ENCODE results near the gene HCRTR2. TPM values are rescaled to one million over a fixed set of nuclear protein-coding genes. Genes with fewer than 3 reads are reported as not detected.

Gene HCRTR2
- total and polyA plus RNA-seq, 4 donors = not detected

GRCh38 chr6:55167860-55168259, 6.5 kb upstream of the HCRTR2 start:
- H3K4me3 ChIP-seq (ENCODE audit: low read depth in 1 of 3, low read length in 3 of 3) = no peak overlapping the region
- no peak overlapping the region for H3K27ac ChIP-seq (ENCODE audit: low read depth in 1 of 2, low read length in 2 of 2)
- no peak overlapping the region for H3K9ac ChIP-seq (ENCODE audit: low read depth in 1 of 2, low read length in 2 of 2)
- WGBS = 43% methylated on average over 1 of the region's 1 CpG
- no peaks in the 10 kb centered on the region for H3K4me1 ChIP-seq (ENCODE audit: control insufficient read depth in 4 of 4, insufficient read depth in 4 of 4, low read length in 3 of 4)
- no peaks in the 10 kb centered on the region for H3K36me3 ChIP-seq (ENCODE audit: control insufficient read depth in 4 of 4, insufficient read depth in 3 of 4, low read depth in 1 of 4, low read length in 3 of 4)
- DNase-seq (ENCODE audit: low spot score) = no peak
- no peaks in the 10 kb centered on the region for H3K27me3 ChIP-seq (ENCODE audit: control insufficient read depth in 4 of 4, insufficient read depth in 4 of 4, low read length in 3 of 4)
- TF ChIP-seq EGR1 (IDR thresholded peaks at IDR 0.05; ENCODE audit: low read depth in 2 of 2) (no peak), GABPA (IDR thresholded peaks at IDR 0.05 in 1 of 2, conservative IDR thresholded peaks at IDR 0.05 in 1 of 2) (no peak), HNF4G (IDR thresholded peaks at IDR 0.05) (no peak), MAX (IDR thresholded peaks at IDR 0.05) (no peak), REST (IDR thresholded peaks at IDR 0.05) (no peak), FOXA2 (IDR thresholded peaks at IDR 0.05) (no peak)
- H3K9me3 ChIP-seq (ENCODE audit: control insufficient read depth in 4 of 4, low read length in 3 of 4) = no peaks in the 10 kb centered on the region

GRCh38 chr6:55175078-55176049, 1.0 kb downstream of the HCRTR2 start:
- no peaks in the 10 kb centered on the region for H3K9me3 ChIP-seq (ENCODE audit: control insufficient read depth in 4 of 4, low read length in 3 of 4)
- H3K4me3 ChIP-seq (ENCODE audit: low read depth in 1 of 3, low read length in 3 of 3) = no peak overlapping the region
- H3K36me3 ChIP-seq (ENCODE audit: control insufficient read depth in 4 of 4, insufficient read depth in 3 of 4, low read depth in 1 of 4, low read length in 3 of 4) = no peaks in the 10 kb centered on the region
- 16% methylated on average over 11 of the region's 11 CpGs for WGBS
- TF ChIP-seq REST (IDR thresholded peaks at IDR 0.05) (no peak), EGR1 (IDR thresholded peaks at IDR 0.05; ENCODE audit: low read depth in 2 of 2) (no peak), TAF1 (conservative IDR thresholded peaks at IDR 0.05) (no peak), HNF4A (conservative IDR thresholded peaks at IDR 0.05) (no peak)
- H3K4me1 ChIP-seq (ENCODE audit: control insufficient read depth in 4 of 4, insufficient read depth in 4 of 4, low read length in 3 of 4) = no peaks in the 10 kb centered on the region
- H3K27ac ChIP-seq (ENCODE audit: low read depth in 1 of 2, low read length in 2 of 2) = no peak overlapping the region
- peaks cover 0 to 11% (median 3%) of the 10 kb centered on the region in 4 donors for H3K27me3 ChIP-seq (ENCODE audit: control insufficient read depth in 4 of 4, insufficient read depth in 4 of 4, low read length in 3 of 4)
- no peak overlapping the region for H3K9ac ChIP-seq (ENCODE audit: low read depth in 1 of 2, low read length in 2 of 2)
- no peak for DNase-seq (ENCODE audit: low spot score)

Data from liver (tissue), 9 donors.